ENCODE data around the gene GNPTAB.
"Not testable (repeated sequence)": the region's sequence is repeated elsewhere in the genome, so short reads cannot be mapped to it uniquely, and the experiment has no call there.

DNA sequence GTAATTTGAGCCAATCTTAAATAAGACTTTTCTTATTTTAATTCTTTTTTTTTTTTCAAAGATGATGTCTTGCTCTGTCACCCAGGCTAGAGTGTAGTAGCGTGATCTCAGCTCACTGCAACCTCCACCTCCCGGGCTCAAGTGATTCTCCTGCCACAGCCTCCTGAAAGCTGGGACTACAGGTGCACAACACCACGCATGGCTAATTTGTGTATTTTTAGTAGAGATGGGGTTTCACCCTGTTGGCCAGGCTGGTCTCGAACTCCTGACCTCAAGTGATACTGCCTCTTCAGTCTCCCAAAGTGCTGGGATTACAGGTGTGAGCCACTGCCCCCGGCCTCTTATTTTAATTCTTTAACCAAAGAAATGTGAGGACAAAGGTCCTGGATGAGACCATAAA, 25.9 kb upstream of the GNPTAB start:
- not testable (repeated sequence) for TF ChIP-seq POLR2A (IDR thresholded peaks at IDR 0.05)
- TF ChIP-seq, protein P1, sequence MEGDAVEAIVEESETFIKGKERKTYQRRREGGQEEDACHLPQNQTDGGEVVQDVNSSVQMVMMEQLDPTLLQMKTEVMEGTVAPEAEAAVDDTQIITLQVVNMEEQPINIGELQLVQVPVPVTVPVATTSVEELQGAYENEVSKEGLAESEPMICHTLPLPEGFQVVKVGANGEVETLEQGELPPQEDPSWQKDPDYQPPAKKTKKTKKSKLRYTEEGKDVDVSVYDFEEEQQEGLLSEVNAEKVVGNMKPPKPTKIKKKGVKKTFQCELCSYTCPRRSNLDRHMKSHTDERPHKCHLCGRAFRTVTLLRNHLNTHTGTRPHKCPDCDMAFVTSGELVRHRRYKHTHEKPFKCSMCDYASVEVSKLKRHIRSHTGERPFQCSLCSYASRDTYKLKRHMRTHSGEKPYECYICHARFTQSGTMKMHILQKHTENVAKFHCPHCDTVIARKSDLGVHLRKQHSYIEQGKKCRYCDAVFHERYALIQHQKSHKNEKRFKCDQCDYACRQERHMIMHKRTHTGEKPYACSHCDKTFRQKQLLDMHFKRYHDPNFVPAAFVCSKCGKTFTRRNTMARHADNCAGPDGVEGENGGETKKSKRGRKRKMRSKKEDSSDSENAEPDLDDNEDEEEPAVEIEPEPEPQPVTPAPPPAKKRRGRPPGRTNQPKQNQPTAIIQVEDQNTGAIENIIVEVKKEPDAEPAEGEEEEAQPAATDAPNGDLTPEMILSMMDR (IDR thresholded peaks at IDR 0.05), result not testable (repeated sequence)
